SKM-1 (cell line): ENCODE measurements around the gene ENPEP.
"Not testable (repeated sequence)": the region's sequence is repeated elsewhere in the genome, so short reads cannot be mapped to it uniquely, and the experiment has no call there.

Experiments used
- DNase-seq: peaks from one replicate; lab custom pipeline; 2025; ENCODE audit not compliant: unreplicated experiment; lab: John Stamatoyannopoulos, UW

The ENPEP gene

DNA sequence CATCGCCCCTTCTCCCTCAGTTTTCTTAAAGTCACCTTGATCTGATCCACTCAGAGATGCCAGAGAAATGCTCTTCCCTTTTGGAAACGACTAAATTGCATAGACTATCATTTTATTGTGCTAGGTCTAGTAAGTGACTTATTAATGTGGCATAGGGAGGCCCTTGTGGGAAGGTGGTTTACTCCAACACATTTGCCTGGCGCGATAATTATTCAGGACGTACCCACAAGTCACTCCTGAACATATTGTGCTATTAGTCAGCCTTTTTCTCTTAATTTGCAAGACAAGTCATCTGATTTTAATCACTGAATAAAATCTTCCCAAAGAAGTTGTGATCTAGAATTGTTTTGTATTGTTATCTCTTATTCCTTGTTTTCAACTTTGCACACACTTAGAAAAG lies 7.6 kb downstream of the ENPEP start:
- no peak for DNase-seq

DNA sequence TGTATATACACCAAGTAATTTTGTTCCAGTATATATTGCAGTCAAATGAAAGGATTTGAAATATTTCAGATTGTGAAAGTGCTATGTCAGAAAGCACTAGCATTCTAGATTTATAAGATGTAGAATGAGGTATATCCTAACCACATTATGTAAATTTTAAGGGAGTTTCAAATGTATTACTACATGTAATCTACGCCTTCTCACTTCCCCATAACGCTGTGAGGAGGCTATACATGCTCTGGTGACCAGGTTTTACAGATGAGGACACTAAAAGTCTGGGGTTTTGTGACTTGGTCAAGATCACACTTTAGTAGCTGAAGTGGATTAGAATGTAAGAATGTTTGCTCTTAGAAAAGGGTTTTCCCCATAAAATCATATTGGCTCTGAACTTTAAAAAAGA lies 8.1 kb downstream of the ENPEP start:
- DNase-seq: no peak

DNA sequence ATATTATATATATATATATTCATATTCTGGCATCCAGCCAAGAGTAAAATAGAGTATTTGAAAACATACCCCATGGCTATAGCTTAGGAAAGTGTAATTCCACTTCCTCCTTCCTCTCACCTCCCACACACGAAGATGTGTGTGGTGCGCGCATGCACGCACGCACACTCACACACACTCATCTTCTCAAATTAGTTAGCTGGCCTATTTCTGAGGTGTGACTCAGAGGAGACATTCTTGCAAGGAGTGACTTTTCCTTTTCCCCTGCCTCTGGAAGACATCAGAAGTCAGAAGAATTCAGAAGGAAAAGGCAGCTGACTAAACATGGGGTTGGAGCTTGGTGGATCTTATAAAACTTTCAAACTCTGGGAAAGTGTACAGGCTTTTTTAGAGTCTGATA lies 8.8 kb downstream of the ENPEP start:
- DNase-seq: no peak

DNA sequence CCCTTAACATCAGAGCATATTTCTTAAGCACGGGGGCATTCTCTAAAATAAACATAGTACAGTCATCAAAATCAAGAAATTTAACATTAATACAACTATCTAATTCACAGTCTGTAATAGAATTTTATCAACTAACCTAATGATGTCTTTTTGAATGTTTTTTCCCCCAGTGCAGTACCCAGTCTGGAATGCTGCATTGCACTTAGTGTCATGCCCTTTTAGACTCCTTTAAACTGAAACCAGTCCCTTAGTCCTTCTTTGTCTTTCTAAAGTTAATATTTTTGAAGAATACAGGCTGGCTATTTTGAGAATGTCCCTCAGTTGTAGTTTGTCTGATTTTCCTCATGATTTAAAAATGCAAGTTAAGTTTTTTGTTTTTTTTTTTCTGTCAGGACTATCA lies 9.5 kb downstream of the ENPEP start:
- no peak for DNase-seq

DNA sequence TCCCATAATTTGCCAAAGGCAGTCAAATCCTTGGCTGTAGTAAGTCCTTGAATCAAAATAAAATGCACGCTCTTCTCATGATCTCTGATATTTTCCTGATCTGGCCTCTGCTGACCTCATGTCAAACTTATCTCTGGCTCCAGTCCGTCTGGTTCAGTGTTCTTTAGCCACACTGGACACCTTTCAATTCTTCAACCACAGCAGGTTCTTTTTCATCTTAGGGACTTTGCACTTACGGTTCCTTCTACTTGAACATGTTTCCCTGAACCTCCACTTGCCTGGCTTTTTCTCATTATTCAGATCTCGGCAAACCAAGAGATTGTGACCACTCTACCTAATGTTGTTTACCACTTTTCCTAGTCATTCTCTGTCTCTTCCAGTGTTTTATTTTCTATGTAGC lies 10.3 kb downstream of the ENPEP start:
- DNase-seq: no peak

DNA sequence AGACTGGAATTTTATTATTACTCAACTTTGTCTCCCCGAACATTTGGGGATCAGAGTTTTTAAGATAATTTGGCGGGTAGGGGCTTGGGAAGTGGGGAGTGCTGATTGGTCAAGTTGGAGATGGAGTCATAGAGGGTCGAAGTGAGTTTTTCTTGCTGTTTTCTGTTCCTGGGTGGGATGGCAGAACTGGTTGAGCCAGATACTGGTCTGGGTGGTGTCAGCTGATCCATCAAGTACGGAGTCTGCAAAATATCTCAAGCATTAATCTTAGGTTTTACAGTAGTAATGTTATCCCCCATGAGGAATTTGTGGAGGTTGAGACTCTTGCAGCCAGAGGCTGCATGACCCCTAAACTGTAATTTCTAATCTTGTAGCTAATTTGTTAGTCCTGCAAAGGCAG lies 10.9 kb downstream of the ENPEP start:
- DNase-seq: not testable (repeated sequence)

DNA sequence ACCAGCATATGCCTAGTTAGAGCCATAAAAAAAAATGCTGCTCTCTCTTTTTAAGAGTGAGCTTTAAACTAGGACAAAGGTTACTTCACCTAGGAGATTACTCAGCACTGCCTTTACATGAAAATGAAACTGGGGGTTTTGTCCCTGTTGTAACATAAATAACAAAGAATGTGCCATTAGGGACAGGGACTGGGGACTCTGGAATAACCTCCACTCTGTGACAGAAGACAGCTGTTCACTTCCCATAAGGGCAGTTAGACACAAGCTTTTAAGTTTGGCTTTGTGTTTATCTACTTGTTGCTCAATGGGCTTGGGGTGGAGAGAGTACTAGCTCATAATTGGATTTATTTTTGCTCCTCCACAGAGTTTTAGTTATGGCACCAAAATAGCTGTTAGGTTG lies 11.9 kb downstream of the ENPEP start:
- no peak for DNase-seq

DNA sequence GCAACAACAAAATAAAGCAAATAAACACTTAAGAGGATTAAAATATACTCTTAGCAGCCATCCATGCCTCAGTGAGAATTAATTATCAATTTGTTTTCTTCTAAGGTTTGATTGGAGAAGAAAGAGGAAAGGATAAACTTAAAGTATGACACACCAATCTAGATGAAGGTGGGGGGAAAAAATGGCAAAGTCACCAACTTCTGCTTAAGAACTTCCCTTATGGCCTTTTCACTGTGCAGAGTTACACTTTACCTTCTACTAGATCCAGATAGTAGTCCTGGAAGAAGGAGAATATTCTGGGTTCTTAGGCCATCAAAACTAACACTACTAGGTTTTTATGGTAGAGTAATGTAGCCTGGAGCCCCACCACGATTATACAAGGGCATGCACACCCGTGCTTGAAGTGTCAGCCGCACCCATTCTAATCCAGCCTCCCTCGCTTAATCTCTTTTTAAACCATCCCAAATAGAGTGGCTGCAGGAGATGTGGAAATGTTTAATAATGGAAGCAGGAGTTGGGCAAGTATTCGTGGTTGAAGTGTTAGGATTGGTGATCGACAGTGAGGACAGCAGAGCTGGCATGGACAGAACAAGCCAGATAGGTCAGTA lies 14.1 kb downstream of the ENPEP start:
- DNase-seq: peak; percentile 22

DNA sequence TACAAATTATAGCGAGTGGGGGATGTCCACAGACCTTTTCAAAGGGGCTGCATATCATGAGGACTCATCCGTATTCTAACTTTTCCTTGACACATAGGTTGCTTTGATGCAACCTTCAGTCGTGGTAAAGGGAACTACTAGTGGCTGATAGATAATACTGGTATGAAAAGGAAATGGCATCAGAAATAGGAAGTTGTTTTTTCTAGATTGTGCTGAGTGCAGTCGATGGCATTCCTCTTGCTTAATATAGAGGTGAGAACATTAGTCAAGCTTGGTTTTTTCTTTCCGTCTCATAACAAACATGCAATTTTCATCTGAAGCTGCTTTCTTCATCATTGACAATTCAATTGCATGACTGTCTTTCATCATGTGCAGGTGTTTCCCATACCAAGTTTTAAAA lies 16.6 kb downstream of the ENPEP start:
- peak; percentile 98 for DNase-seq

DNA sequence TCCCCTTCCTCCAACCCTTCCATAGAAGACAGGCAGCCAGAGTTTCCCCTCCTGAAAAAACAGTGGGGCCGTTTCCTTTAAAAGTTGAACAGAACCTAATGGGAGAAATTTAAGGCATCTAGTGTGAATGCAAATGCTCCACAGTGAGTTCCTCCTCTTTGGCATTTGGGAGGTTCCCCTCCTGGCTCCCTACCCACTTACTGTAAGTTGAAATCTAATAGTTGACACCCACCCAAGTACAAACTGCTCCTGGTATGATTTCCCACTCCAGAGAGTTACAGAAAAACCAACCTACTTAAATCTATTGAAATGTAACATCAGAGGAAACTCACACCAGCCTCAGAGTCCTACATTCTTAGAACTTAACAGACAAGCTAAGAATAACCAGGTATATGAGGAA lies 17.6 kb downstream of the ENPEP start:
- no peak for DNase-seq

DNA sequence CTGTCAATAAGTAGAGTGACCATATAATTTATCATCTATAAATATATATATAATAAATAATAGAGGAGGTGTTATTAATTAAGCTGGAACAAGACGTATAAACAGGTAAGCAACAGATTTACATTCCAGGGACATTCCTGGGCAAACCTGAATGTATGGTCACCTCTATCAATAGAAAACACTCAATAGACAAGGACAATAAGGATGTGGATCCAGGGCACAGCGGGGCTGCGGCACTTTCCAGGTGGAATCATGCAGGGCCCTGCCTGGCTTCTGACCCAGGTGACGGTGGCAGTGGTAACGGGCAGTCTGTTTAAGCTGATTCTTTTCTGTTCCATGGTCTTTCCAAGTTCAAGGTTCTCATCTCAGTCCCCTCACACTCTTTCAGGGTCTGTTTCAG lies 22.5 kb downstream of the ENPEP start:
- no peak for DNase-seq

DNA sequence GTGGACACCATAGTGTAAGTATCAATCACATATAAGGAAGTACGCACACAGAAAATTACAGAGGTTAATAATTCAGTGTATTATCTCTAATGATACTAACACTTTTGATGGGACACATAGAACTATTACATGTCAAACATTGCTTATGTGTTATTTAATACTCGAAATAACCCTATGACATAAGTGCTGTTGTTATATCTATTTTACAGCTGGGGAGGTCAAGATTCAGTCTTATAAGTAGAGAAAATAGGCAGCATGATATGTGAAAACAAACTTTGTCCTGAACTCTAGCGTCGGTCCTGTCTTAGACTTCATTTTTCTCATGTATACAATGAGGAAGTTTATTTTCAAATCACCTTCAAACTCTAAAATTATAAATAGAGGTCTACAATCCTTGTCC lies 23.2 kb downstream of the ENPEP start:
- no peak for DNase-seq

DNA sequence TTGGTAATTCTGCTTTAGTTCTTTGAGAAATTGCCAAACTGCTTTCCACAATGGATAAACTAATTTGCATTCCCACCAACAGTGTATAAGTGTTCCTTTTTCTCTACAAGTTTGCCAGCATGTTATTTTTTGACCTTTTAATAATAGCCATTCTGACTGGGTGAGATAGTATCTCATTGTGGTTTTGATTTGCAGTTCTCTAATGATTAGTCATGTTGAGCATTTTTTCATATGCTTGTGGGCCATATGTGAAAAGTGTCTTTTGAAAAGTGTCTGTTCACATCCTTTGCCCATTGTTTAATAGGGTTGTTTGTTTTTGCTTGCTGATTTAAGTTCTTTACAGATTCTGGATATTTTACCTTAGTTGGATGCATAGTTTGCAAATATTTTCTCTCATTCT lies 25.9 kb downstream of the ENPEP start:
- no peak for DNase-seq

DNA sequence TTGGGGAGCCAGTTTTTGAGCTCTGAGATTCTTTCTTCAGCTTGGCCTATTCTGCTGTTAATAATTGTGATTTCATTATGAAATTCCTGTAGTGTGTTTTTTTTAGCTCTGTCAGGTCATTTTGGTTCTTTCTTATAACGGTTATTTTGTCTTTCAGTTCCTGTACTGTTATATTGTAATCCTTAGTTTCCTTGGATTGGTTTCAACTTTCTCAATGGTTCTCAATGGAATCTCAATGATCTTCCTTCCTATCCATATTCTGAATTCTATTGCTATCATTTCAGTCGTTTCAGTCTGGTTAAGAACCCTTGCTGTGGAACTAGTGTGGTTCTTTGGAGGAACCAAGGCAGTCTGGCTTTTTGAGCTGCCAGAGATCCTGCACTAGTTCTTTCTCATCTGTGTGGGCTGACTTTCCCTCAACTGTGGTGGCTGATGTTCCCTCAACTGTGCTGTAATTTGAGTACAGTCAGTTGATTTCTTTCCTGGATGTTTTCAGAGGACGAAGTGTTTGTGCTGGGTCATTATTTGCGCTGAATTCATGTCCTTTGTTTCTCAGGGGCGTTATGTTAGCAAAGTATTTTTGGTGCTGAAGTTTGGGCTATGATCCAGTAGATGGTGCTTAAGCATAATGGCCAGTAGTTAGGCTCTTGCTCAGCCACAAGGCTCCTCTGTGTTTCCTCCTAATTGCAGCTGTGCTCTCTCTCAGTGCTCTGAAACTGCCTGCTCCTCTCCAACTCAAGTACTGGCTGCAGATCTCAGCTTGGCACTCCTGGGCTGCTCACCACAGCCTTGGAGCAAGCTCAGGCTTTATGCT lies 27.5 kb downstream of the ENPEP start:
- no peak for DNase-seq

DNA sequence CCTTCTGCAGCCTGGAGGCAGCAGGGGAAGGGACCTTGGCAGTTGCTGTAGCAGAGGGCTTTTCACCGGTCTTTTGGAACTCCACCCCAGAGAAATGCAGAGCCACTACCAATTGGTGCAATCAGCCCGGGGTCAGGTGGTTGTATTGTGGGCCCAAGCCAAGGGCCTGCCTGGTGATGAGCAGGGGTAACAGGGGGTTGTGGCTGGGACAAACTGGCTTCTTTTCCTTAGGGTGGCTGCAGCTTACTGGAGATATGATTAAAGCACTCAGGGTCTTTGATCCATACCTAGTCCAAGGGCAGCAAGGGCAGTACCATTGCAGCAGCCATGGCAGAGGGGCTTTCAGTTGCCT lies 28.1 kb downstream of the ENPEP start:
- no peak for DNase-seq

DNA sequence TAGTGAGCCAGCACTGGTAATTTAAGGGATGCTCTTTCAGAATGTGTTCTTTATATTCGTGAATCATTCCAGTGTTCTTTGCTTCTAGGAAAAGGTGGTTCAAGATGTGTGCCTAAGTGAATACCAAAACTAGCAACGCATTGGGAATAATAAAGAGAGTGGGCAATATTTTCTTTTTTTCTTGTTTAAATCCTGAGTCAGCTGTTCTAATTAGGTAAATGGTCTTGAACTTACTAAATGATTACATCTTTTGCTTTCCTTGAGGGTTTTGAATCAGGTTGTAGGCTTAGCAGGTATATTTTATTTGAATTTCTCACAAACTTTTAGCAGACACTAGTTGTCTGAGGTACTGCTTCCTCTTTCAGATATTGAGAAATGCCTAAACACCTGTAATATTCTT lies 29.5 kb downstream of the ENPEP start:
- no peak for DNase-seq

DNA sequence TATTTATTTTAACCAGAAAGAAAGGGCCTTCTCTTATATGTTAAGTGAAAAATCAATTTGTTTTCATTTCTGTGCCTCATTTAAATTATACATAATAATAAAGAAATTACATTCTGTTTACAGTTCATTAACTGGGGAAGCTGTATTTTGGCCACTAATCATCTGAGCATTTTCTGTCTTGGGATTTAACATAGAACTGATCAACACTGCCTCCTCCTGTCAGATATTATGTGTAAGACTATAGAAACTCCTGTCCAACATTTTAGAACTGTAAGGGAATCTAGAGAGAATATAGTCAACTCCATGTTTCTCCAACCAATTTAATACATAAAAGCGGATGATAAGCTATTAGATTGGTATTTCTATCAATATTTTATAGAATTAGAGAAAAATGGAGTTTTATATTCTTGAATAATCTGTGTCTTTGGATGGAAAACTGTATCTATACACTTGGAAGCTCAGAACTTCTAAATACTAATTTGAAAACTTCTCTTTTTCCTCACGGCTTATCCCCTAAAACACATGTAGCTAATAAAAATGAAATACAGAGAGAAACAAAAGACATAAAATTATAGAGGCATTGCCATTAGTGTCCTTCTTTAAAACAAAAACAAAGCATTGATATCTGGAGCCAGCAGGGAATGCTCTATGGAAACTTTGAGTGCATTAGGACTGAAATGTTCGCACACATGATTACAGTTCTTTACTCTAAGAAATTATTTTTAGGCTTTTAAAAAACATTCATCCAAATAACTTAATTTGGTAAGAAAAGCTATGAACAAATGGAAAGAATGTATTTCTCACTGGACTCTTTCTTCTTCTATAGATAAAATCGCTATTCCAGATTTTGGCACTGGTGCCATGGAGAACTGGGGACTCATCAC lies 33.1 kb downstream of the ENPEP start:
- peak; percentile 47 for DNase-seq

DNA sequence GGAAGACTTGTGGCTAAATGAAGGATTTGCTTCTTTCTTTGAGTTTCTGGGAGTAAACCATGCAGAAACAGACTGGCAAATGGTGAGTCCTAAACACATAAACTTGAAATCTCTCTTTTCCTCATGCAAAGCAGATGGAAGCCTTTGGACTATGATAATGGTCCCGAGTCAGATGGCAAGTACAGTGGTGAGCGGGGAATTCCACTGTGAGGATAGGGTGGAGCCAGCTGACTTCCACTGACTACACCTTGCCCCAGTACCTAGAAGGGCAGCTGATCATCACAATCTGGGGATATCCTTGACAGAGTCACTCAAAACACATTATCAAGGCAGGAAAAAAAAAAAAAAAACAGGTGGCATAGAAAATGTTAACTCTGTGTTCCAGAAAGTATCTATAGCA lies 34.3 kb downstream of the ENPEP start:
- no peak for DNase-seq

DNA sequence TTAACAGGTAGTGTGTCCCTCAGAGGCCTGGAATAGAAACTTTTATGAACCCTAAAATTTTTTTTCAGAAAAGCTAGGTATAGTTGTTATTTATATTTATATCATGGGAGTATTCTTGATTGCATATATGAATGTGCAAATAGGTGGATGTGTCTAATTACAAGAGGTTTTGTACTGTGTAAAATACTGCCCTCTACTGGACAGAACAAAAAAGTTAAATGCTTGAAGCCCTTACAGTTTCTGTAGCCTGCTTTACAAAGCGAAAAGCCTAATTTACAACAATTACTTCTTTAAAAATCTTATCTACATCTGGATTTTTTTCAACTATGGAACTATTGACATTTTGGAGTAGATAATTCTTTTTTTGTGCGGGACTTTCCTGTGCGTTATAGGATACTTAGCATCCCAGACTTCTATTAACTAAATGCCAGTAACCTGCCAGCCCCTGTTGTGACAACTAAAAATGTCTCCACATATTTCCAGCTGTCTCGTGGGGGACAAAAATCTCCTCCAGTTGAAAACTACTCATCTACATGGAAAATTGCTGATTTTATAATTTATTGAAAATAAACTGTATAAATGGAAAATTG lies 35.1 kb downstream of the ENPEP start:
- no peak for DNase-seq

DNA sequence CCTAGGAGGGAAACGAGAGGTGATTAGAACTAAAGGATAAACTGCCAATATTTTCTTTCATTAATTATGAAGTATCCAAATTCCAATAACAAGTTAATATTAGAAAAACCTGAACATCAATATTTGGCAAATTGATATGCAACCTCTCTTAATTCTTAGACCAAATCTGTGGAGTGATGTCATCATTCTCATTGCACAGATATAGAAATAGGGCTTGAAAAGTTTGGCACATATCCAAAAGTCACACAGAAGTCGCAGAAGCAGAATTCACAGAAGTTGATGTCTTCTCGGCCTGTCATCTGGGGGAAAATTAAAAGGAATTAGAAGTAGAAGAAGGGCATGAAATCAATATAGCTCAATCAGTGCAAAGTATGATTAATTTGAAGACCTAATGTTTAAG lies 36.9 kb downstream of the ENPEP start:
- no peak for DNase-seq

DNA sequence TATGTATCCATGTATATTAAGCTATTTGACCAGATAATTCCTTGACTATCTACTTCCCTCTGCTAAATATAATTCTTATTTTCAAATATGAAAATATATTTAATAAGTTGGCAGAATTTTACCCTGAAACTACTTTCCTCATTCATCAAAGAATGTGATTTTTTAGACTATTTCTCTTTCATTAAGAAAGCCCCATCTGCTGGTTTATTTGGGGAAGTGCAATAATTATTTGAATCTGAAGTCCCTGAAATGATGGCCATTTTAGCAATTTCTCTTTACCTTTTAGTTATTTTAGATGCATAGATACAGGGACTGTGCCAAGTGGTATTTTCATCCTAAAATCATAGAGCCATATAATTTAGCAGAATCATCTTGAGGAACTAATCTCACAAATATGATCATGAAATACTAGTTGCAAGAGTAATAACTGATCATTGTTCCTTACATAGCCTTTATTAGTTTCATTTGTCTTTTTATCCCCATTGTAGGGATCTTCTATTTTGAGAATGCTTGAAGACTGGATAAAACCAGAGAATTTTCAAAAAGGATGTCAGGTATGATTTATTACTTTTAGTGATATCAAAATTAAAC lies 39.0 kb downstream of the ENPEP start:
- DNase-seq: peak; percentile 17
